Osteoblast (primary cell): ENCODE results near the gene ASPDH. TPM values are rescaled to one million over a fixed set of nuclear protein-coding genes. Genes with fewer than 3 reads are reported as not detected.
A peak's percentile ranks its signal among the peaks of the same experiment; 100 is the strongest.

Experiments used
- DNase-seq: peaks from one replicate; pipeline ENCODE4 v3.0.0; 2011; ENCODE audit warnings: low spot score, mixed read lengths; ENCODE audit not compliant: insufficient read length; ENCODE audit errors: missing footprints
- H2AFZ ChIP-seq: 2 replicates; pipeline ENCODE4 v1.6.0; 2011; ENCODE audit warnings: mild to moderate bottlenecking, low read length
- H3K27ac ChIP-seq: 2 replicates; pipeline ENCODE4 v1.5.1; 2011; ENCODE audit warnings: mild to moderate bottlenecking, low read depth, low read length, moderate library complexity
- H3K27me3 ChIP-seq: 2 replicates; pipeline ENCODE4 v1.6.0; 2012; ENCODE audit warnings: mild to moderate bottlenecking, control low read depth, inconsistent platforms, low read length, moderate library complexity; ENCODE audit not compliant: insufficient read depth
- H3K36me3 ChIP-seq: 2 replicates; pipeline ENCODE4 v1.5.1; 2011; ENCODE audit warnings: mild to moderate bottlenecking, low read length, control low read depth, moderate library complexity; ENCODE audit not compliant: insufficient read depth
- H3K4me1 ChIP-seq: 2 replicates; pipeline ENCODE4 v1.5.1; 2011; ENCODE audit warnings: mild to moderate bottlenecking, low read length, control low read depth, moderate library complexity; ENCODE audit not compliant: insufficient read depth
- H3K4me2 ChIP-seq: 2 replicates; pipeline ENCODE4 v1.6.0; 2011; ENCODE audit warnings: mild to moderate bottlenecking, low read length; ENCODE audit not compliant: insufficient read depth
- H3K4me3 ChIP-seq: fragments of 200-600 bp; sonication (generic); 3 replicates; pipeline ENCODE4 v1.5.1; 2012; ENCODE audit warnings: mild to moderate bottlenecking, low read length, inconsistent platforms; ENCODE audit not compliant: insufficient read depth
- H3K79me2 ChIP-seq: 2 replicates; pipeline ENCODE4 v1.6.0; 2012; ENCODE audit warnings: mild to moderate bottlenecking, low read length, control low read depth, inconsistent platforms; ENCODE audit not compliant: insufficient read depth
- H3K9me3 ChIP-seq: 2 replicates; pipeline ENCODE4 v1.5.1; 2011; ENCODE audit warnings: low read depth, low read length, control low read depth
- H4K20me1 ChIP-seq: 2 replicates; pipeline ENCODE4 v1.6.0; 2012; ENCODE audit warnings: mild to moderate bottlenecking, low read length, control low read depth; ENCODE audit not compliant: insufficient read depth
- total RNA-seq: library from RNA; depleted of rRNA; stranded (reverse); fragments of >200 nt; gene quantifications from 2 replicates; pipeline ENCODE4 v1.2.3, GENCODE V29; 2012
- TF ChIP-seq, protein P1 (sequence below): IDR thresholded peaks from 2 replicates; pipeline ENCODE4 v1.5.1; 2011; ENCODE audit warnings: mild to moderate bottlenecking, low read depth, low read length, moderate library complexity; ENCODE audit errors: extremely low read depth

The ASPDH gene
- total RNA-seq, 1 donor, result not detected

DNA sequence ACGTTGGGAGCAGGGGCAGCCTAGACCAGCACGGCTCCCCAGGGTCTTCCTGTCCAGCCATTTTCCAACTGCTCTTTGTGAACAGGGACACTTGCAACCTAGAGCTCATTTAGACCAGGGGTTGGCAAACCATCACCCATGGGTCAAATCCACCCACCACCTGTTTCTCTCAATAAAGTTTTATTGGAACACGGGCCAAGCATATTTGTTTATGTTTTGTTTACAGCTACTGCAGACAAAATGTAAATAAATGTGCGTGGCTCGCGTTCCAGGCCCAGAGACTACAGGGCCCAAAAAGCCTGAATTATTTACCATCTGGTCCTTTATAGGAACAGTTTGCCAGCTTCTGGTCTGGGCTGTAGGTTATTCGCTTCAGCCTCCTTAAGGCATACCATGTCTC is 50.7 kb downstream of the ASPDH start:
- Histone ChIP-seq H3K36me3 (no peaks in the 10 kb centered on the region), H3K4me3 (no peak overlapping the region), H3K27ac (no peak overlapping the region), H2AFZ (no peak overlapping the region), H4K20me1 (no peaks in the 10 kb centered on the region), H3K27me3 (peaks cover 4% of the 10 kb centered on the region), H3K9me3 (no peaks in the 10 kb centered on the region), H3K79me2 (no peaks in the 10 kb centered on the region), H3K4me2 (no peak overlapping the region), H3K4me1 (peaks cover 8% of the 10 kb centered on the region)
- peak; percentile 61 for DNase-seq
- TF ChIP-seq, protein P1, sequence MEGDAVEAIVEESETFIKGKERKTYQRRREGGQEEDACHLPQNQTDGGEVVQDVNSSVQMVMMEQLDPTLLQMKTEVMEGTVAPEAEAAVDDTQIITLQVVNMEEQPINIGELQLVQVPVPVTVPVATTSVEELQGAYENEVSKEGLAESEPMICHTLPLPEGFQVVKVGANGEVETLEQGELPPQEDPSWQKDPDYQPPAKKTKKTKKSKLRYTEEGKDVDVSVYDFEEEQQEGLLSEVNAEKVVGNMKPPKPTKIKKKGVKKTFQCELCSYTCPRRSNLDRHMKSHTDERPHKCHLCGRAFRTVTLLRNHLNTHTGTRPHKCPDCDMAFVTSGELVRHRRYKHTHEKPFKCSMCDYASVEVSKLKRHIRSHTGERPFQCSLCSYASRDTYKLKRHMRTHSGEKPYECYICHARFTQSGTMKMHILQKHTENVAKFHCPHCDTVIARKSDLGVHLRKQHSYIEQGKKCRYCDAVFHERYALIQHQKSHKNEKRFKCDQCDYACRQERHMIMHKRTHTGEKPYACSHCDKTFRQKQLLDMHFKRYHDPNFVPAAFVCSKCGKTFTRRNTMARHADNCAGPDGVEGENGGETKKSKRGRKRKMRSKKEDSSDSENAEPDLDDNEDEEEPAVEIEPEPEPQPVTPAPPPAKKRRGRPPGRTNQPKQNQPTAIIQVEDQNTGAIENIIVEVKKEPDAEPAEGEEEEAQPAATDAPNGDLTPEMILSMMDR, result no peak

Other genes with a start within 250 kb of the ASPDH start
- under 0.01 TPM in 1 of 2 replicates, not detected in the other for gene KCNC3, start 184.5 kb downstream of the ASPDH start, total RNA-seq
- gene NAPSA, start 148.3 kb downstream of the ASPDH start, total RNA-seq, result under 0.01 and 0.29 TPM in 2 replicates
- 91.1 and 113 TPM in 2 replicates for gene NR1H2, start 137.5 kb downstream of the ASPDH start, total RNA-seq
- 14.7 and 15.6 TPM in 2 replicates for gene POLD1, start 129.6 kb downstream of the ASPDH start, total RNA-seq
- 0.36 TPM in 1 of 2 replicates, not detected in the other for gene SPIB, start 95.0 kb downstream of the ASPDH start, total RNA-seq
- not detected in 2 replicates for gene MYBPC2, start 81.0 kb downstream of the ASPDH start, total RNA-seq
- gene EMC10, start 37.4 kb downstream of the ASPDH start, total RNA-seq, result 47.1 and 56.5 TPM in 2 replicates
- gene GARIN5A, start 37.1 kb downstream of the ASPDH start, total RNA-seq, result 0.29 and 0.36 TPM in 2 replicates
- 19.4 and 22.8 TPM in 2 replicates for gene JOSD2, start 2.7 kb downstream of the ASPDH start, total RNA-seq
- gene LRRC4B, start 54.5 kb upstream of the ASPDH start, total RNA-seq, result not detected in 2 replicates
- 0.36 TPM in 1 of 2 replicates, not detected in the other for gene SYT3, start 126.0 kb upstream of the ASPDH start, total RNA-seq
- not detected in 2 replicates for gene C19orf81, start 135.5 kb upstream of the ASPDH start, total RNA-seq
- 0.88 and 1.1 TPM in 2 replicates for gene SHANK1, start 205.9 kb upstream of the ASPDH start, total RNA-seq
- 19.7 and 23.5 TPM in 2 replicates for gene CLEC11A, start 209.5 kb upstream of the ASPDH start, total RNA-seq